SU-DHL-6 (cell line): ENCODE measurements around the gene IFNGR1.

Experiments used
- EZH2phosphoT487 ChIP-seq: fragments of 200-600 bp; sonication (generic), shearing (Covaris generic); conservative IDR thresholded peaks from 2 replicates; pipeline ENCODE4 v1.6.1; 2018; ENCODE audit warnings: mild to moderate bottlenecking, antibody characterized with exemption, low read length, moderate library complexity, mixed read lengths
- TF ChIP-seq, protein P1 (sequence below): fragments of 200-600 bp; sonication (generic); IDR thresholded peaks from one replicate; pipeline ENCODE4 v1.5.1; 2017; ENCODE audit warnings: antibody characterized with exemption, mild to moderate bottlenecking, low read length, moderate library complexity; ENCODE audit not compliant: insufficient read depth, poor library complexity, severe bottlenecking

- TF ChIP-seq, protein P1, sequence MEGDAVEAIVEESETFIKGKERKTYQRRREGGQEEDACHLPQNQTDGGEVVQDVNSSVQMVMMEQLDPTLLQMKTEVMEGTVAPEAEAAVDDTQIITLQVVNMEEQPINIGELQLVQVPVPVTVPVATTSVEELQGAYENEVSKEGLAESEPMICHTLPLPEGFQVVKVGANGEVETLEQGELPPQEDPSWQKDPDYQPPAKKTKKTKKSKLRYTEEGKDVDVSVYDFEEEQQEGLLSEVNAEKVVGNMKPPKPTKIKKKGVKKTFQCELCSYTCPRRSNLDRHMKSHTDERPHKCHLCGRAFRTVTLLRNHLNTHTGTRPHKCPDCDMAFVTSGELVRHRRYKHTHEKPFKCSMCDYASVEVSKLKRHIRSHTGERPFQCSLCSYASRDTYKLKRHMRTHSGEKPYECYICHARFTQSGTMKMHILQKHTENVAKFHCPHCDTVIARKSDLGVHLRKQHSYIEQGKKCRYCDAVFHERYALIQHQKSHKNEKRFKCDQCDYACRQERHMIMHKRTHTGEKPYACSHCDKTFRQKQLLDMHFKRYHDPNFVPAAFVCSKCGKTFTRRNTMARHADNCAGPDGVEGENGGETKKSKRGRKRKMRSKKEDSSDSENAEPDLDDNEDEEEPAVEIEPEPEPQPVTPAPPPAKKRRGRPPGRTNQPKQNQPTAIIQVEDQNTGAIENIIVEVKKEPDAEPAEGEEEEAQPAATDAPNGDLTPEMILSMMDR = no peak
- TF ChIP-seq EZH2phosphoT487 = no peak
Observed at GRCh38 chr6:137208279-137208678, 10.9 kb downstream of the IFNGR1 start.
